Panc1 (cell line): ENCODE measurements around the gene TSHZ2. TPM values are rescaled to one million over a fixed set of nuclear protein-coding genes. Genes with fewer than 3 reads are reported as not detected.

Source experiments
- ATAC-seq: fragments of 200-7000 bp; cut with Tn5 transposase; 2 replicates; pipeline ENCODE4 v1.9.1; 2020; ENCODE audit warnings: mild to moderate bottlenecking, moderate library complexity
- BruUV-seq: library from RNA; stranded (reverse); fragments of 400-500 nt; replicated peaks from 2 replicates; lab custom pipeline; 2021; lab: Mats Ljungman, UMichigan
- CTCF ChIA-PET: fragments of 300-600 bp; sonication (Branson Sonifier 250); formaldehyde crosslinking; loops from one replicate; lab custom pipeline; 2022; ENCODE audit warnings: antibody characterized with exemption; lab: Charles Lee
- POLR2A ChIA-PET: fragments of 300-600 bp; sonication (Branson Sonifier 250); formaldehyde crosslinking; loops from one replicate; lab custom pipeline; 2022; ENCODE audit warnings: antibody characterized with exemption; lab: Charles Lee
- DNase-seq: peaks from one replicate; pipeline ENCODE4 v3.0.0-alpha.2; 2010; ENCODE audit warnings: low read depth, low spot score
- H3K27ac ChIP-seq: 2 replicates; pipeline ENCODE4 v1.5.1; 2011; ENCODE audit warnings: mild to moderate bottlenecking, low read length, inconsistent platforms
- H3K27me3 ChIP-seq: fragments of 200-500 bp; sonication (Bioruptor generic); 2 replicates; pipeline ENCODE4 v1.6.0; 2014; ENCODE audit warnings: low read length, inconsistent platforms; ENCODE audit not compliant: control insufficient read depth, insufficient read depth
- H3K36me3 ChIP-seq: fragments of 200-500 bp; sonication (Bioruptor generic); 2 replicates; pipeline ENCODE4 v1.5.1; 2014; ENCODE audit warnings: inconsistent platforms, mild to moderate bottlenecking, low read length, moderate library complexity; ENCODE audit not compliant: control insufficient read depth, insufficient read depth
- H3K4me1 ChIP-seq: 2 replicates; pipeline ENCODE4 v1.5.1; 2011; ENCODE audit warnings: inconsistent platforms, mild to moderate bottlenecking, low read length, moderate library complexity; ENCODE audit not compliant: control insufficient read depth, insufficient read depth
- H3K4me3 ChIP-seq, 2 experiments: 2 replicates each; pipeline ENCODE4 v1.5.1; 2011 to 2012; ENCODE audit warnings: low read depth in 2 of 2, low read length in 2 of 2, mild to moderate bottlenecking in 2 of 2, inconsistent platforms in 1 of 2, moderate library complexity in 1 of 2
- H3K9me3 ChIP-seq: fragments of 200-500 bp; sonication (Bioruptor generic); 2 replicates; pipeline ENCODE4 v1.5.1; 2014; ENCODE audit warnings: low read depth, mild to moderate bottlenecking, inconsistent platforms, low read length, moderate library complexity; ENCODE audit not compliant: control insufficient read depth, insufficient read depth
- CTCF ChIP-seq: fragments of 450-650 bp; IDR thresholded peaks from 2 replicates; pipeline ENCODE4 v1.5.1; 2017; ENCODE audit warnings: mild to moderate bottlenecking
- POLR2AphosphoS5 ChIP-seq: IDR thresholded peaks from 2 replicates; pipeline ENCODE4 v1.6.1; 2012; ENCODE audit warnings: mild to moderate bottlenecking, low read depth, low read length, moderate library complexity
- REST ChIP-seq, 2 experiments: IDR thresholded peaks; 2 replicates each; pipeline ENCODE4 v1.6.1; 2011 to 2012; ENCODE audit warnings: low read depth in 2 of 2, control low read depth in 1 of 2, low read length in 1 of 2, mild to moderate bottlenecking in 1 of 2, moderate library complexity in 1 of 2; ENCODE audit not compliant: insufficient read depth in 1 of 2
- SIN3A ChIP-seq: IDR thresholded peaks from 2 replicates; pipeline ENCODE4 v1.6.1; 2012; ENCODE audit warnings: low read depth, mild to moderate bottlenecking, low read length, moderate library complexity, borderline replicate concordance; ENCODE audit not compliant: insufficient read depth
- TCF7L2 ChIP-seq: IDR thresholded peaks from 2 replicates; pipeline ENCODE4 v1.6.1; 2011; ENCODE audit warnings: mild to moderate bottlenecking, low read depth, low read length, inconsistent platforms
- in situ Hi-C: cut with HindIII; loops from 2 replicates; pipeline ENCODE4 v1.10.0; 2016; ENCODE audit warnings: low sequenced_read_pairs, low pct_unique_long_range_greater_than_20kb
- intact Hi-C: fragments of 100-400 bp; cut with micrococcal nuclease; formaldehyde crosslinking; loops from one replicate; pipeline ENCODE4 v1.10.0; 2022; ENCODE audit not compliant: unreplicated experiment
- total RNA-seq: library from RNA; stranded (reverse); gene quantifications from one replicate; pipeline ENCODE4 v1.2.1, GENCODE V29; 2021; ENCODE audit not compliant: unreplicated experiment

TSHZ2 gene
- total RNA-seq, 1 experiment from 2014 or later: 0.36 TPM

- no peak for TF ChIP-seq POLR2AphosphoS5
- TF ChIP-seq CTCF: no peak
- no peak for TF ChIP-seq TCF7L2
- TF ChIP-seq REST (IDR thresholded peaks at IDR 0.05; ENCODE audit: insufficient read depth in 1 of 2, low read depth in 2 of 2, low read length in 1 of 2): no peak
- TF ChIP-seq SIN3A: no peak
- in situ Hi-C loops (no loop called here), intact Hi-C loops (no loop called here)
- no peak overlapping the region for H3K27ac ChIP-seq
- H3K36me3 ChIP-seq: no peaks in the 10 kb centered on the region
- ChIA-PET CTCF (no interaction called here), POLR2A (no interaction called here)
- no peaks in the 10 kb centered on the region for H3K9me3 ChIP-seq
- no TSS peak for BruUV-seq
- peaks cover 5% of the 10 kb centered on the region; the same call in 1 of the 2 replicates for H3K27me3 ChIP-seq
- DNase-seq (no peak), ATAC-seq (no peak)
- H3K4me3 ChIP-seq: no peak overlapping the region
- no peaks in the 10 kb centered on the region for H3K4me1 ChIP-seq
Observed at GRCh38 chr20:53223626-53224172, 251.5 kb downstream of the TSHZ2 start.

- H3K36me3 ChIP-seq: no peaks in the 10 kb centered on the region
- peaks cover 6% of the 10 kb centered on the region; the same call in 1 of the 2 replicates for H3K27me3 ChIP-seq
- ATAC-seq: no peak
- in situ Hi-C loops (no loop called here), intact Hi-C loops (no loop called here)
- ChIA-PET CTCF (interaction anchor here (0.5 to 0.7 kb wide), 2 partner anchors 157 to 490 kb away, joined by 6 to 8 read pairs; no protein-coding TSS in a partner anchor), POLR2A (no interaction called here)
- no peak for TF ChIP-seq TCF7L2
- no peak for TF ChIP-seq POLR2AphosphoS5
- TF ChIP-seq REST (IDR thresholded peaks at IDR 0.05; ENCODE audit: insufficient read depth in 1 of 2, low read depth in 2 of 2, low read length in 1 of 2): no peak
- TF ChIP-seq SIN3A: no peak
- TF ChIP-seq CTCF: no peak
- H3K9me3 ChIP-seq: no peaks in the 10 kb centered on the region
- no peaks in the 10 kb centered on the region for H3K4me1 ChIP-seq
- H3K27ac ChIP-seq: no peak overlapping the region
- H3K4me3 ChIP-seq: no peak overlapping the region
- BruUV-seq: no TSS peak
- no peak for DNase-seq
Observed at GRCh38 chr20:53224851-53225250, 252.7 kb downstream of the TSHZ2 start.
